DND-41 (cell line): ENCODE data around the gene TCIRG1.

Experiments used
- ATAC-seq: fragments of 200-7000 bp; cut with Tn5 transposase; 3 replicates; pipeline ENCODE4 v1.9.1; 2021; ENCODE audit warnings: low read depth; ENCODE audit not compliant: insufficient read depth
- DNase-seq: peaks from one replicate; pipeline ENCODE4 v3.0.0-alpha.2; 2020
- H2AFZ ChIP-seq: 2 replicates; pipeline ENCODE4 v1.6.0; 2012; ENCODE audit warnings: low read depth, low read length
- H3K27ac ChIP-seq: 2 replicates; pipeline ENCODE4 v1.5.1; 2012; ENCODE audit warnings: low read length, inconsistent platforms
- H3K27me3 ChIP-seq: fragments of 200-600 bp; sonication (generic); 2 replicates; pipeline ENCODE4 v1.6.0; 2012; ENCODE audit warnings: low read length, mild to moderate bottlenecking, inconsistent platforms; ENCODE audit not compliant: insufficient read depth, poor library complexity
- H3K36me3 ChIP-seq: 2 replicates; pipeline ENCODE4 v1.5.1; 2012; ENCODE audit warnings: low read length, inconsistent platforms; ENCODE audit not compliant: insufficient read depth
- H3K4me1 ChIP-seq: 2 replicates; pipeline ENCODE4 v1.5.1; 2012; ENCODE audit warnings: mild to moderate bottlenecking, low read length; ENCODE audit not compliant: insufficient read depth
- H3K4me2 ChIP-seq: 2 replicates; pipeline ENCODE4 v1.6.0; 2012; ENCODE audit warnings: mild to moderate bottlenecking, moderate library complexity, low read length, inconsistent platforms; ENCODE audit not compliant: insufficient read depth
- H3K4me3 ChIP-seq, 2 experiments: fragments of 200-600 bp in 1 of 2; shearing (Covaris generic) in 1 of 2; 2 replicates each; pipeline ENCODE4 v1.5.1; 2012 to 2016; ENCODE audit warnings: inconsistent platforms in 2 of 2, low read length in 2 of 2, mild to moderate bottlenecking in 2 of 2, low read depth in 1 of 2, moderate library complexity in 1 of 2
- H3K79me2 ChIP-seq: 2 replicates; pipeline ENCODE4 v1.6.0; 2012; ENCODE audit warnings: low read length, inconsistent platforms; ENCODE audit not compliant: insufficient read depth
- H3K9ac ChIP-seq: 2 replicates; pipeline ENCODE4 v1.6.0; 2012; ENCODE audit warnings: low read depth, mild to moderate bottlenecking, inconsistent platforms, low read length, moderate library complexity
- H3K9me3 ChIP-seq: 2 replicates; pipeline ENCODE4 v1.5.1; 2012; ENCODE audit warnings: low read length, moderate library complexity, mild to moderate bottlenecking, inconsistent platforms; ENCODE audit not compliant: insufficient read depth, severe bottlenecking
- H4K20me1 ChIP-seq: 2 replicates; pipeline ENCODE4 v1.6.0; 2012; ENCODE audit warnings: low read length; ENCODE audit not compliant: insufficient read depth
- EZH2 ChIP-seq: IDR thresholded peaks from 3 replicates; pipeline ENCODE4 v1.6.1; 2012; ENCODE audit warnings: borderline replicate concordance, low read depth, mild to moderate bottlenecking, moderate library complexity, low read length, inconsistent platforms; ENCODE audit not compliant: severe bottlenecking
- TF ChIP-seq, protein P1 (sequence below): IDR thresholded peaks from 2 replicates; pipeline ENCODE4 v1.5.1; 2012; ENCODE audit warnings: borderline replicate concordance, low read length, moderate library complexity, mild to moderate bottlenecking; ENCODE audit not compliant: poor library complexity, severe bottlenecking; ENCODE audit errors: extremely low read depth

TCIRG1 gene

GRCh38 chr11:68016904-68017817 is 21.7 kb upstream of the TCIRG1 start:
- Histone ChIP-seq H3K4me1 (no peaks in the 10 kb centered on the region), H3K9me3 (no peaks in the 10 kb centered on the region), H3K36me3 (no peaks in the 10 kb centered on the region), H2AFZ (no peak overlapping the region), H3K9ac (no peak overlapping the region), H3K79me2 (no peaks in the 10 kb centered on the region), H3K27me3 (no peaks in the 10 kb centered on the region), H3K4me3 (no peak overlapping the region), H3K4me2 (no peak overlapping the region), H4K20me1 (no peaks in the 10 kb centered on the region; the same call in 1 of the 2 replicates), H3K27ac (no peak overlapping the region)
- no peak for DNase-seq
- ATAC-seq, result no peak
- TF ChIP-seq EZH2, result no peak
- TF ChIP-seq, protein P1, sequence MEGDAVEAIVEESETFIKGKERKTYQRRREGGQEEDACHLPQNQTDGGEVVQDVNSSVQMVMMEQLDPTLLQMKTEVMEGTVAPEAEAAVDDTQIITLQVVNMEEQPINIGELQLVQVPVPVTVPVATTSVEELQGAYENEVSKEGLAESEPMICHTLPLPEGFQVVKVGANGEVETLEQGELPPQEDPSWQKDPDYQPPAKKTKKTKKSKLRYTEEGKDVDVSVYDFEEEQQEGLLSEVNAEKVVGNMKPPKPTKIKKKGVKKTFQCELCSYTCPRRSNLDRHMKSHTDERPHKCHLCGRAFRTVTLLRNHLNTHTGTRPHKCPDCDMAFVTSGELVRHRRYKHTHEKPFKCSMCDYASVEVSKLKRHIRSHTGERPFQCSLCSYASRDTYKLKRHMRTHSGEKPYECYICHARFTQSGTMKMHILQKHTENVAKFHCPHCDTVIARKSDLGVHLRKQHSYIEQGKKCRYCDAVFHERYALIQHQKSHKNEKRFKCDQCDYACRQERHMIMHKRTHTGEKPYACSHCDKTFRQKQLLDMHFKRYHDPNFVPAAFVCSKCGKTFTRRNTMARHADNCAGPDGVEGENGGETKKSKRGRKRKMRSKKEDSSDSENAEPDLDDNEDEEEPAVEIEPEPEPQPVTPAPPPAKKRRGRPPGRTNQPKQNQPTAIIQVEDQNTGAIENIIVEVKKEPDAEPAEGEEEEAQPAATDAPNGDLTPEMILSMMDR, result no peak

DNA sequence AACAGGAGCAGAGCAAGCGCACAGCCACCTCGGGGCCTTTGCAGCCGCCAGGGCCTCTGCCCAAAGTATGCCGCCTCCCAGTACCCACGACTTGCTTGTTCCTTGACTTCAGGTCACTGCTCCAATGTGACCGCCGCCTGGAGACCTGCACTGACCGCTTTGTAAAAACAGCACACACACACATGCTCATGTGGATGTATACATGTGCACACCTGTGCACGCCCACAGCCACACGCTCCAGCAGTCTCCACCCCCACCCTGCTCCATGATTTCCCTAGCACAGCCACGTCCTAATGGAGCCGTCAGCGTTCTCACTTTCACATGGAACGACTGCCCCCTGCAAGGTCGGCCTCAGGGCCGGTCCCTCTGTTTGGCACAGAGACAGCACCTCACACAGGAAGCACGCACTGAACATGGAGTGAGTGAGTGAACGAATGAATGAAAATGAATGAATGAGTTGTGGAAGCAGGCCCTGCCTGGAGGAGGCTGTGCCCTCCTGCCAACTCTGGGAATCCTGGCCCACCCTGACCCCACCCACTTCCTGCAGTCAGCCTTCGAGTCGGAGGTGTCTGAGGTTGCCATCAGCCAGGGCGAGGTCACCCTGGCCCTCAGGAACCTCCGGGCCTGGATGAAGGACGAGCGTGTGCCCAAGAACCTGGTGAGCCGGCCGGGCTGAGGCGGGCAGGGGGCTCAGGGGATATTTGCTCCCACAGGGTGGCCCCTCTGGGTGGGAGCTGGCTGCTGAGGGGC is 20.7 kb upstream of the TCIRG1 start:
- DNase-seq (no peak), ATAC-seq (no peak)
- Histone ChIP-seq H4K20me1 (no peaks in the 10 kb centered on the region; the same call in 1 of the 2 replicates), H3K27me3 (no peaks in the 10 kb centered on the region), H3K4me1 (no peaks in the 10 kb centered on the region), H3K36me3 (no peaks in the 10 kb centered on the region), H3K9ac (no peak overlapping the region), H3K79me2 (no peaks in the 10 kb centered on the region), H2AFZ (no peak overlapping the region), H3K9me3 (no peaks in the 10 kb centered on the region), H3K27ac (no peak overlapping the region), H3K4me2 (no peak overlapping the region), H3K4me3 (no peak overlapping the region)
- TF ChIP-seq EZH2, result no peak
- TF ChIP-seq, protein P1, result no peak

- no peaks in the 10 kb centered on the region for H3K9me3 ChIP-seq
- DNase-seq (no peak), ATAC-seq (no peak)
- no peak overlapping the region for H2AFZ ChIP-seq
- H3K27me3 ChIP-seq, result no peaks in the 10 kb centered on the region
- H3K27ac ChIP-seq, result no peak overlapping the region
- no peaks in the 10 kb centered on the region for H3K36me3 ChIP-seq
- no peak overlapping the region for H3K9ac ChIP-seq
- H3K79me2 ChIP-seq, result no peaks in the 10 kb centered on the region
- TF ChIP-seq, protein P1, result no peak
- TF ChIP-seq EZH2, result no peak
- H3K4me2 ChIP-seq, result no peak overlapping the region
- no peaks in the 10 kb centered on the region for H3K4me1 ChIP-seq
- no peak overlapping the region for H3K4me3 ChIP-seq
- H4K20me1 ChIP-seq, result no peaks in the 10 kb centered on the region; the same call in 1 of the 2 replicates
Measured at GRCh38 chr11:68018730-68019190, 20.1 kb upstream of the TCIRG1 start.
